HCT116 (cell line): ENCODE data around the gene AMOTL2. TPM values are rescaled to one million over a fixed set of nuclear protein-coding genes. Genes with fewer than 3 reads are reported as not detected.

Experiments
- ATAC-seq: fragments of 200-7000 bp; cut with Tn5 transposase; 2 replicates; pipeline ENCODE4 v1.9.1; 2020; ENCODE audit warnings: mild to moderate bottlenecking, moderate library complexity
- BruUV-seq: library from RNA; stranded (reverse); fragments of 400-500 nt; replicated peaks from 2 replicates; lab custom pipeline; 2021; lab: Mats Ljungman, UMichigan
- CTCF ChIA-PET: fragments of 300-600 bp; sonication (Branson Sonifier 250); formaldehyde crosslinking; loops from one replicate; lab custom pipeline; 2021; ENCODE audit warnings: antibody characterized with exemption; lab: Charles Lee
- POLR2A ChIA-PET: fragments of 300-600, 350-600 bp; sonication (Branson Sonifier 250); formaldehyde crosslinking; loops from one replicate; lab custom pipeline; 2021; ENCODE audit warnings: antibody characterized with exemption; lab: Charles Lee
- RAD21 ChIA-PET, 2 experiments: fragments of 300-600 bp; sonication (Branson Sonifier 250); formaldehyde crosslinking; loops; one replicate each; lab custom pipeline; 2023; ENCODE audit warnings: low total read pairs in 2 of 2; ENCODE audit not compliant: uncharacterized antibody in 2 of 2, unreplicated experiment in 2 of 2, low non-redundant PET in 1 of 2; lab: Charles Lee
- DNase-seq: peaks from one replicate; pipeline ENCODE4 v3.0.0-alpha.2; 2010; ENCODE audit warnings: low read depth, low spot score
- H2AFZ ChIP-seq: fragments of 200-600 bp; shearing (Covaris generic), sonication (generic); 2 replicates; pipeline ENCODE4 v1.6.1; 2017; ENCODE audit warnings: low read depth, mixed run types, mixed read lengths, antibody characterized with exemption, low read length; ENCODE audit not compliant: poor library complexity, severe bottlenecking
- H3K27ac ChIP-seq: 2 replicates; pipeline ENCODE4 v1.5.1; 2012; ENCODE audit warnings: low read depth, low read length
- H3K27me3 ChIP-seq: fragments of 200-600 bp; sonication (generic); 2 replicates; pipeline ENCODE4 v1.6.1; 2016; ENCODE audit warnings: mixed run types, low read length, mixed read lengths; ENCODE audit not compliant: insufficient read depth
- H3K36me3 ChIP-seq, 2 experiments: fragments of 200-500 bp in 1 of 2; fragments of 200-600 bp in 1 of 2; sonication (Bioruptor generic) in 1 of 2; sonication (generic) in 1 of 2; 2 replicates each; pipeline versions ENCODE4 v1.5.1 to v1.6.1; 2014 to 2016; ENCODE audit warnings: low read length in 2 of 2, inconsistent platforms in 1 of 2, mixed read lengths in 1 of 2, mixed run types in 1 of 2; ENCODE audit not compliant: insufficient read depth in 2 of 2, control insufficient read depth in 1 of 2
- H3K4me1 ChIP-seq, 2 experiments: fragments of 200-600 bp in 1 of 2; sonication (generic) in 1 of 2; 2 replicates each; pipeline versions ENCODE4 v1.5.1 to v1.6.1; 2012 to 2017; ENCODE audit warnings: low read length in 2 of 2, inconsistent platforms in 1 of 2, mild to moderate bottlenecking in 1 of 2, mixed read lengths in 1 of 2, mixed run types in 1 of 2, moderate library complexity in 1 of 2; ENCODE audit not compliant: insufficient read depth in 2 of 2, control insufficient read depth in 1 of 2
- H3K4me2 ChIP-seq: fragments of 200-600 bp; sonication (generic); 2 replicates; pipeline ENCODE4 v1.6.1; 2017; ENCODE audit warnings: mixed run types, low read length, mixed read lengths
- H3K4me3 ChIP-seq, 2 experiments: fragments of 200-600 bp in 1 of 2; sonication (generic) in 1 of 2; replicated peaks in 1 of 2; 2 replicates each; pipeline ENCODE4 v1.5.1; 2011 to 2016; ENCODE audit warnings: low read length in 2 of 2, control low read depth in 1 of 2, low read depth in 1 of 2, mild to moderate bottlenecking in 1 of 2, mixed read lengths in 1 of 2, mixed run types in 1 of 2
- H3K79me2 ChIP-seq: fragments of 200-600 bp; sonication (generic); 2 replicates; pipeline ENCODE4 v1.6.1; 2017; ENCODE audit warnings: mild to moderate bottlenecking, mixed run types, low read length, moderate library complexity, mixed read lengths; ENCODE audit not compliant: insufficient read depth
- H3K9ac ChIP-seq: fragments of 200-600 bp; sonication (generic); 2 replicates; pipeline ENCODE4 v1.6.1; 2016; ENCODE audit warnings: low read length, mixed read lengths
- H3K9me2 ChIP-seq: fragments of 200-600 bp; sonication (generic), shearing (Covaris generic); 2 replicates; pipeline ENCODE4 v1.6.1; 2017; ENCODE audit warnings: mixed run types, mild to moderate bottlenecking, moderate library complexity; ENCODE audit not compliant: insufficient read depth
- H3K9me3 ChIP-seq, 2 experiments: fragments of 200-500 bp in 1 of 2; fragments of 200-600 bp in 1 of 2; sonication (Bioruptor generic) in 1 of 2; sonication (generic) in 1 of 2; 2 replicates each; pipeline ENCODE4 v1.6.1; 2014 to 2017; ENCODE audit warnings: low read length in 2 of 2, mixed read lengths in 2 of 2, inconsistent platforms in 1 of 2, low read depth in 1 of 2, mild to moderate bottlenecking in 1 of 2, mixed run types in 1 of 2, moderate library complexity in 1 of 2; ENCODE audit not compliant: control insufficient read depth in 1 of 2, insufficient read depth in 1 of 2
- H4K20me1 ChIP-seq: fragments of 200-600 bp; sonication (generic), shearing (Covaris generic); 2 replicates; pipeline ENCODE4 v1.6.1; 2017; ENCODE audit warnings: mixed run types, mild to moderate bottlenecking, moderate library complexity; ENCODE audit not compliant: insufficient read depth
- ATF3 ChIP-seq: IDR thresholded peaks from 2 replicates; pipeline ENCODE4 v1.6.1; 2012
- CBX3 ChIP-seq: IDR thresholded peaks from 2 replicates; pipeline ENCODE4 v1.6.1; 2012; ENCODE audit warnings: low read depth
- EGR1 ChIP-seq: IDR thresholded peaks from 2 replicates; pipeline ENCODE4 v1.6.1; 2012; ENCODE audit warnings: low read depth
- ELF1 ChIP-seq: IDR thresholded peaks from 2 replicates; pipeline ENCODE4 v1.6.1; 2012; ENCODE audit warnings: low read depth, borderline replicate concordance
- EZH2 ChIP-seq: fragments of 200-600 bp; sonication (generic); IDR thresholded peaks from 2 replicates; pipeline ENCODE4 v1.6.1; 2017; ENCODE audit warnings: antibody characterized with exemption, mixed run types
- FOSL1 ChIP-seq: IDR thresholded peaks from 2 replicates; pipeline ENCODE4 v1.6.1; 2012; ENCODE audit warnings: low read depth
- JUND ChIP-seq: IDR thresholded peaks from 2 replicates; pipeline ENCODE4 v1.6.1; 2012
- POLR2AphosphoS5 ChIP-seq: IDR thresholded peaks from 2 replicates; pipeline ENCODE4 v1.6.1; 2011; ENCODE audit warnings: mild to moderate bottlenecking, low read depth, low read length, moderate library complexity
- RAD21 ChIP-seq: IDR thresholded peaks from 2 replicates; pipeline ENCODE4 v1.6.1; 2012; ENCODE audit warnings: low read depth, mild to moderate bottlenecking
- REST ChIP-seq: IDR thresholded peaks from 2 replicates; pipeline ENCODE4 v1.6.1; 2012; ENCODE audit warnings: low read depth
- SIN3A ChIP-seq: IDR thresholded peaks from 2 replicates; pipeline ENCODE4 v1.6.1; 2012; ENCODE audit warnings: low read depth
- SP1 ChIP-seq: IDR thresholded peaks from 2 replicates; pipeline ENCODE4 v1.6.1; 2012; ENCODE audit warnings: low read depth
- SRF ChIP-seq: IDR thresholded peaks from 2 replicates; pipeline ENCODE4 v1.6.1; 2012; ENCODE audit warnings: low read depth
- TCF7L2 ChIP-seq: IDR thresholded peaks from 2 replicates; pipeline ENCODE4 v1.7.0; 2011; ENCODE audit warnings: borderline replicate concordance, inconsistent platforms; ENCODE audit not compliant: insufficient read depth, insufficient read length; ENCODE audit errors: extremely low read depth
- ZBTB33 ChIP-seq: IDR thresholded peaks from 2 replicates; pipeline ENCODE4 v1.6.1; 2011; ENCODE audit warnings: mild to moderate bottlenecking, low read length, moderate library complexity; ENCODE audit not compliant: insufficient replicate concordance; ENCODE audit errors: extremely low read depth
- ZFX ChIP-seq: fragments of 450-650 bp; IDR thresholded peaks from 2 replicates; pipeline ENCODE4 v1.6.1; 2017
- ZNF274 ChIP-seq: fragments of 200-500 bp; sonication (Bioruptor generic); IDR thresholded peaks from 2 replicates; pipeline ENCODE4 v1.6.1; 2014; ENCODE audit warnings: mild to moderate bottlenecking, low read depth, low read length, inconsistent platforms
- intact Hi-C: fragments of 100-400 bp; cut with micrococcal nuclease; formaldehyde crosslinking; loops from 2 replicates; pipeline ENCODE4 v1.10.0; 2022
- total RNA-seq: library from RNA; stranded (reverse); gene quantifications from one replicate; pipeline ENCODE4 v1.2.1, GENCODE V29; 2021; ENCODE audit not compliant: unreplicated experiment

The AMOTL2 gene
- total RNA-seq, 1 experiment from 2014 or later, result 54.0 TPM

- no peak for TF ChIP-seq REST
- TF ChIP-seq TCF7L2, result no peak
- TF ChIP-seq ZNF274, result no peak
- TF ChIP-seq ZFX, result no peak
- TF ChIP-seq FOSL1, result no peak
- no peak for TF ChIP-seq SP1
Measured at GRCh38 chr3:134338516-134339261, 35.6 kb downstream of the AMOTL2 start (continued).

- H3K27ac ChIP-seq, result no peak overlapping the region
- intact Hi-C loops, result no loop called here
- BruUV-seq, result no TSS peak
- H3K79me2 ChIP-seq, result no peaks in the 10 kb centered on the region
- ChIA-PET RAD21 (no interaction called here), POLR2A (no interaction called here), CTCF (no interaction called here)
- no peaks in the 10 kb centered on the region for H3K27me3 ChIP-seq
- DNase-seq (no peak), ATAC-seq (no peak)
- no peak overlapping the region for H3K9ac ChIP-seq
- peaks cover 11 to 50% of the 10 kb centered on the region in 2 experiments for H3K4me1 ChIP-seq
- no peak overlapping the region for H3K4me3 ChIP-seq
- H2AFZ ChIP-seq, result no peak overlapping the region
- no peaks in the 10 kb centered on the region for H3K9me2 ChIP-seq
- no peaks in the 10 kb centered on the region for H3K9me3 ChIP-seq
- H4K20me1 ChIP-seq, result no peaks in the 10 kb centered on the region
- H3K4me2 ChIP-seq, result no peak overlapping the region
- H3K36me3 ChIP-seq, result no peaks in the 10 kb centered on the region
- TF ChIP-seq ZFX, result no peak
- TF ChIP-seq EZH2, result no peak
- no peak for TF ChIP-seq EGR1
- no peak for TF ChIP-seq RAD21
- TF ChIP-seq ZBTB33, result no peak
- no peak for TF ChIP-seq SRF
- no peak for TF ChIP-seq CBX3
- no peak for TF ChIP-seq REST
- TF ChIP-seq JUND, result no peak
- TF ChIP-seq ELF1, result no peak
- TF ChIP-seq ATF3, result no peak
- TF ChIP-seq ZNF274, result no peak
- no peak for TF ChIP-seq SIN3A
- no peak for TF ChIP-seq POLR2AphosphoS5
- TF ChIP-seq TCF7L2, result no peak
Measured at GRCh38 chr3:134338201-134338512, 36.1 kb downstream of the AMOTL2 start.
